Measurements from ENCODE around the gene EIF4E2.

The EIF4E2 gene

DNA sequence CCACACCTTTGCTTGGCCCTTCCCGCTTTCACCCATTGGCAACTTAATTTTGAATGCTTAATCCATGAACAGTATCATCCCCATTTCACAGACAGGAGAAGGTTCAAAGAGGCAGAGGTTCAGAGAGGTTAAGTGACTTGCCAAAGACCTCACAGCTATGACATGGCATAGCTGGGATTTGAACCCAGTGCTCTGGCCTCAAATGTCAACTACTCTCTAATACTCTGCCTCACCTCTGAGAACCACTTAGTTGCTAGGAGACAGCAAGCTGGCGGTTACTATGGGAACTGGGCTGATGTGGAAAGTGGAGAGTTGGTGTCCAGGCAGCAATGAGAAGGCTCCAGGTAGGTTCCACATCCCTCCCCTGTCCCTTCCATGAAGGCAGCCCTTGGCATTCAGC is 46.1 kb upstream of the EIF4E2 start:
- no peak for FAIRE-seq
- no peak for DNase-seq (ENCODE audit: insufficient read length, low spot score)
- TF ChIP-seq, protein P1, sequence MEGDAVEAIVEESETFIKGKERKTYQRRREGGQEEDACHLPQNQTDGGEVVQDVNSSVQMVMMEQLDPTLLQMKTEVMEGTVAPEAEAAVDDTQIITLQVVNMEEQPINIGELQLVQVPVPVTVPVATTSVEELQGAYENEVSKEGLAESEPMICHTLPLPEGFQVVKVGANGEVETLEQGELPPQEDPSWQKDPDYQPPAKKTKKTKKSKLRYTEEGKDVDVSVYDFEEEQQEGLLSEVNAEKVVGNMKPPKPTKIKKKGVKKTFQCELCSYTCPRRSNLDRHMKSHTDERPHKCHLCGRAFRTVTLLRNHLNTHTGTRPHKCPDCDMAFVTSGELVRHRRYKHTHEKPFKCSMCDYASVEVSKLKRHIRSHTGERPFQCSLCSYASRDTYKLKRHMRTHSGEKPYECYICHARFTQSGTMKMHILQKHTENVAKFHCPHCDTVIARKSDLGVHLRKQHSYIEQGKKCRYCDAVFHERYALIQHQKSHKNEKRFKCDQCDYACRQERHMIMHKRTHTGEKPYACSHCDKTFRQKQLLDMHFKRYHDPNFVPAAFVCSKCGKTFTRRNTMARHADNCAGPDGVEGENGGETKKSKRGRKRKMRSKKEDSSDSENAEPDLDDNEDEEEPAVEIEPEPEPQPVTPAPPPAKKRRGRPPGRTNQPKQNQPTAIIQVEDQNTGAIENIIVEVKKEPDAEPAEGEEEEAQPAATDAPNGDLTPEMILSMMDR (IDR thresholded peaks at IDR 0.05; ENCODE audit: insufficient read depth, missing control alignments): no peak

DNA sequence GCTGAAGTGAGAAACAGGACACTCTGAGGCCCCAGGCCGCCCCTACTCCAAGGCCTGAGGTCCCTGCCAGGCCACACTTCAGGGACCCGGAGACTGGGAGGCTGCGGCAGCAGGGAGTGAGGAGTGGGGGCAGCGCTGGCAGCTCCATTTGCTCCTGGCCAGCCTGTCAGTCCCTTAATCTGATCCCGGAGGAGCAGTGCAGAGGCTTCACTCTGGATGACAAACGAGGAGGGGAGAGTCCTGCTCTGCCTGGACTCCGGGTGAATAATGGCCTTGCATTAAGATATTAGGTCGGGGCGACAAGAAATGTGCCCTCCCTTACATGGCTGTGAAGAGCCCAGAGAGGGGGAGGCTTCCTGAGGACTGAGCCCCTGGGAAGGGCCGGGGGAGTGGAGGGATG is 44.6 kb upstream of the EIF4E2 start:
- FAIRE-seq: no peak
- TF ChIP-seq, protein P1 (IDR thresholded peaks at IDR 0.05; ENCODE audit: insufficient read depth, missing control alignments): no peak
- DNase-seq (ENCODE audit: insufficient read length, low spot score): no peak

DNA sequence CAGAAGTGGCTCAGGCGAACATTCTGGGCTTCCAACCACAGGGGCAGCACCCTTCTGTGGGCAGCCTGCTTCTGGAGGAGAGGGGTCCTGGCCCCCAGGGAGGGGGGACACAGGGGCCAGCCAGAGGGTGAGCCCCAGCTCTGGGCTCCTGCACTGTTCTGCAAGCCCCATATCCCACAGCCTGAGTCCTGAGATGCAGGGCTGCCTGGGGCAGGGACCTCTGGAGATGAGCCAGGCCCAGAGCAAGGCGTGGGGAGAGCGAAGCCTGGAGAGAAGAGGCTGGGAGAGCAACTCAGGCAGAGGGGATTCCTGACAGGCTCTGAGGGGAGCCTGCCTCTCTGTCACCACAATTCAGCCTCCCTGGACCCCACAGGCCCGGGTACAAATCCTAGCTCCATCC is 43.8 kb upstream of the EIF4E2 start:
- FAIRE-seq (no peak), DNase-seq (ENCODE audit: insufficient read length, low spot score) (no peak)
- TF ChIP-seq, protein P1 (IDR thresholded peaks at IDR 0.05; ENCODE audit: insufficient read depth, missing control alignments): no peak

DNA sequence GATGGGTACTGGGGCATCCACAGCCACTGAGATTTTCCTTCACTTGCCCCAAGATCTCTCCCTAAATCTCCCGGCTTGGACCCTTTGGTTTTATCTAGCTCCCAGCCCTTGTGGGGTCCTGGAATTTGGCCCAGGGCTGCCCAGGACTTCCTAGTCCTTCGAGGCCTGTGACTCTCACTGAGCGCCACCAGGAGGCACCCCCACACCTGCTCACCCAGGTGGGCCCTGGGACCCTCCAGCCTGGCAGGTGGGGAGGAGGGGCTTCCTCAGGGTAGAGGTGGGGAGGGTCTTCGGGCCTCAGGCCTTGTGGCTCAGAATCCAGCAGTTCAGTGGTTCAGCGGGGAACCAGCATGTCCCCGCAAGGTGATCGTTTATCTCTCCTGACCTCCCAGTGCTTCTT is 42.2 kb upstream of the EIF4E2 start:
- TF ChIP-seq, protein P1 (IDR thresholded peaks at IDR 0.05; ENCODE audit: insufficient read depth, missing control alignments): no peak
- FAIRE-seq: no peak
- DNase-seq (ENCODE audit: insufficient read length, low spot score): no peak

DNA sequence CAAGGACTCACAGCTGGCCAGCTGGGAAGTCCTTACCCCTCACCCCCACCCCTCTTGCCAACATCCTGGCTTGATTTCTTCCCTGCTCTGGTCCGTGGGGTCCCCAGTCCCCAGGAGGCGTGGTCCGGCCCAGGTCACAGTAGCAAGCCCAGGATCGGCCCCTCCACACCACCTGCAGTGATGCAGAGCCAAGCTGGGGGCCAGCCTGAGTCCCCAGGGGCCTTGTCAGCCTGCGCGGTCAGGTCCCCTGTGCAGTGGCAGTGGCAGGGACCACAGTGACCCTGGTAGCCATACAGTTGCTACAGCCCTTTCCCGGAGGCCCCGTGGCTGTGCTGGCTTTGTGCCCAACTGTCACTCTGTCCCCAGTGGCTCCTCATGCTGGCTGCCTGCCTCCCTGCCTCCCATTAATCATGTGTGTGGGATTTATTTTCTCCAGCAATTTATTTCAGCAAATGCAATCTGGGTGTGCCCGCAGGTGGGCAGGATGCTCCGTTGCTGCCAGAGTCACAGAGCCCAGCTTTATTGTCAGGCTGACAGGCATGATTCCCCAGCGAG is 39.1 kb upstream of the EIF4E2 start:
- FAIRE-seq (no peak), DNase-seq (ENCODE audit: insufficient read length, low spot score) (no peak)
- TF ChIP-seq, protein P1 (IDR thresholded peaks at IDR 0.05; ENCODE audit: insufficient read depth, missing control alignments): no peak

DNA sequence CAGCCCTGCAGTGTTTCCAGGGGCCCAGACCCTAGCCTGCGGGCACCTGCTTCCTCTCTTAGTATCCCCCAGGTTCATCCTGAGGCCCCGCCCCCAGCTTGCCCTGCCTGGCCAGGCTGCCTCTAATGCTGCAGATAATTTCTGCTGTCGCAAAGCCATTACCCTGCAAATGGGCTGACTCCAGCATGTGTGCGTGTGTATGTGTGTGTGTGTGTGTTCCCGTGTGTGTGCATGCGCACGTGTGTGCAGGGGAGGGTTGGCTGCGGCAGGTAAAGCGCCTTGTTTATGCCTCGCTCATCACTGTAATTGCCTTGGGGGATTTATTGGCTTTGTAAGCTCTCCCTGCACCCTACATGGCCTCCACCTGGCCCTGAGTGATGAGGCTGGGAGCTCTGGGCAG is 37.9 kb upstream of the EIF4E2 start:
- FAIRE-seq (no peak), DNase-seq (ENCODE audit: insufficient read length, low spot score) (peak; percentile 83)
- TF ChIP-seq, protein P1 (IDR thresholded peaks at IDR 0.05; ENCODE audit: insufficient read depth, missing control alignments): no peak

DNA sequence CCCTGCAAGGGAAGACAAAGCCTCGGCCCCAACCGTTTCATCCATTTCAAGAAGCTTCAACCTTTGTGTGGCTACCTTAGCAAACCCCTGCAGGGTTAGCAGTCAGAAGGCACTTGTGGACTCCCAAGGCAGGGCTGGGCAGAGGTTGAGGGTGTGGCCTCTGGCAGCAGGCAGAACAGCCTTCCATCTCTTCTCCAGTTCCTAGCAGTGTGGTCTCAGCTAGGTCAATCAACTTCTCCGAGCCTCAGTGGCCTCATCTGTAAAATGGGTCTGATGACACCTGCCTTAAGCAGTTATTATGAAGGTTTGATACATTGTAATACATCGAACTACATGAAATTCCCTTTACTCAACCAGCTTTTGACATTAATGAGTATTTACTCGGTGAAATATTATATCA is 37.1 kb upstream of the EIF4E2 start:
- DNase-seq (ENCODE audit: insufficient read length, low spot score) (no peak), FAIRE-seq (no peak)
- TF ChIP-seq, protein P1 (IDR thresholded peaks at IDR 0.05; ENCODE audit: insufficient read depth, missing control alignments): no peak
